Measurements from ENCODE around the gene P4HB.
A peak's percentile ranks its signal among the peaks of the same experiment; 100 is the strongest.

The P4HB gene

GRCh38 chr17:81870131-81870980, 10.0 kb upstream of the P4HB start:
- H3K4me3 ChIP-seq = peak overlapping the region; percentile 60 to 93 (median 83)
- H3K27ac ChIP-seq = peak overlapping the region; percentile 74 to 100 (median 99)

GRCh38 chr17:81869221-81870130, 9.1 kb upstream of the P4HB start:
- Histone ChIP-seq H3K4me3 (peak overlapping the region; percentile 60 to 93 (median 83)), H3K27ac (peak overlapping the region in 20 of 21 experiments; percentile 74 to 100 (median 99))

GRCh38 chr17:81868674-81869220, 8.4 kb upstream of the P4HB start:
- Histone ChIP-seq H3K27ac (peak overlapping the region in 13 of 21 experiments; percentile 10 to 99 (median 92)), H3K4me3 (peak overlapping the region in 1 of 7 experiments; percentile 72)

GRCh38 chr17:81867991-81868673, 7.8 kb upstream of the P4HB start:
- H3K4me3 ChIP-seq = no peak overlapping the region
- H3K27ac ChIP-seq = peak overlapping the region in 10 of 21 experiments; percentile 11 to 99 (median 38)

- no peak overlapping the region for H3K4me3 ChIP-seq
- H3K27ac ChIP-seq = peak overlapping the region in 12 of 21 experiments; percentile 2 to 99 (median 40)
These were observed 7.0 kb upstream of the P4HB start for GRCh38 chr17:81867170-81867990.

GRCh38 chr17:81866440-81867169, 6.3 kb upstream of the P4HB start:
- no peak overlapping the region for H3K4me3 ChIP-seq
- peak overlapping the region in 14 of 21 experiments; percentile 2 to 99 (median 40) for H3K27ac ChIP-seq

GRCh38 chr17:81865733-81866439, 5.6 kb upstream of the P4HB start:
- Histone ChIP-seq H3K4me3 (no peak overlapping the region), H3K27ac (peak overlapping the region in 8 of 21 experiments; percentile 3 to 99 (median 38))

GRCh38 chr17:81865358-81865732, 5.0 kb upstream of the P4HB start:
- H3K27ac ChIP-seq = peak overlapping the region in 2 of 21 experiments; percentile 29 to 52
- no peak overlapping the region for H3K4me3 ChIP-seq

GRCh38 chr17:81863833-81864768, 3.8 kb upstream of the P4HB start:
- H3K4me3 ChIP-seq = no peak overlapping the region
- peak overlapping the region in 2 of 21 experiments; percentile 7 to 32 for H3K27ac ChIP-seq

GRCh38 chr17:81863123-81863675, 2.9 kb upstream of the P4HB start:
- Histone ChIP-seq H3K27ac (peak overlapping the region in 2 of 21 experiments; percentile 32 to 38), H3K4me3 (no peak overlapping the region)

GRCh38 chr17:81860756-81861568, 627 bp upstream of the P4HB start:
- H3K4me3 ChIP-seq = peak overlapping the region; percentile 52 to 97 (median 75)
- peak overlapping the region; percentile 83 to 99 (median 96) for H3K27ac ChIP-seq

- Histone ChIP-seq H3K27ac (peak overlapping the region; percentile 79 to 99 (median 96)), H3K4me3 (peak overlapping the region; percentile 78 to 99 (median 97))
These were observed 1.1 kb downstream of the P4HB start for GRCh38 chr17:81858967-81859905.

- peak overlapping the region in 6 of 7 experiments; percentile 78 to 99 (median 97) for H3K4me3 ChIP-seq
- peak overlapping the region in 12 of 21 experiments; percentile 67 to 99 (median 96) for H3K27ac ChIP-seq
These were observed 2.0 kb downstream of the P4HB start for GRCh38 chr17:81858170-81858966.

Measured in skin epidermis (tissue), 12 donors.